ENCODE data around the gene ST6GALNAC2.
"Not testable (repeated sequence)": the region's sequence is repeated elsewhere in the genome, so short reads cannot be mapped to it uniquely, and the experiment has no call there.

ST6GALNAC2 gene

DNA sequence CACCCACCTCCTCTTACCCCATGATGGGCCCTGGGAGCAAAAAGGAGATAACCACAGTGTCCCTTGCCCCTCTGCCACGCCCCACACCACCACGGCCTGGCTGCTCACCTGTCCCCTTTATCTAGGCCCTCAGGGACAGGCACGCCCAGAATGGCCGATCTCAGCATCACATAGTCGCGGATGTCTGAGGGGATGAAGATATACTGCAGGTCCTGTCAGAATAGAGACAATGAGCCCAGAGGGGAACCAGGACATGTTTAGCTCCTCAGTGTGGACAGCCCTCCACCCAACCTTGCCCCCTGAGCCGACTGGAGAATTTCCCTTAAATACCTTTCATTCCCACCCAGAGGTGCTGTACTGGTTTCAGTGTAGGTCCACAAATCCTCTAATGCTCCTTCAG is 15.2 kb downstream of the ST6GALNAC2 start:
- DNase-seq = no peak

DNA sequence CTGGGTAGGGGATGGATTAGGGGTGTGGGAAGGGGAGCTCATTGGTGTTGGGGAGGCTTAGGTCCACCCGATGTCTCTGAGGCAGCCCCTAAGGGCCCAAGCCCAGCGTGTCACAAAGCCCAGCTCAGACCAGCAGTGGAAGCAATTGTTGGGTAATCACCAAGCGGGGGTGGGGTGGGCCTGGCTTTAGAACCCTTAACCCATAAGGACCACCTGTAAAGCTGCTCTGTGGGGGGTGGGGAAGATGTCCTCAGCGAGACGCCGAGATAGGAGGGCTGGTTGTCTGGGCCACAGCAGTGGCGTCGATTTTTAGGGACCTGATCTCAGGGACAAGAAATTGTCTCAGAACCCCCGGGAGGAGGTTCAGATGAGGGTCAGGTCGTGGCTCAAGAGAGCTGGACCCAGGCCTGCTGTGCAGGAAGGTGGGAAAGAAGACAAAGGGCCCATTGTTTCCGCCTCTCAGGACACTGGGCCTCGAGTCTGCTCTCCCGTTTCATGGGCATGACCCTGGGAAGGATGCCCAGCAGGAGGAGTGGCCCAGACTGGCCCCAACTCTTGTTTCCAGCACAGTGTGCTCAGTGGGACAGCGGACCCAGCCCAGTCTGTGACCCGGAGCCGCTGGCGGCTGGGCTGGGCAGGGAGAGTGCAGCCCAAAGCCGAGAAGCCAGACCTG is 15.9 kb downstream of the ST6GALNAC2 start:
- DNase-seq = peak; percentile 74

DNA sequence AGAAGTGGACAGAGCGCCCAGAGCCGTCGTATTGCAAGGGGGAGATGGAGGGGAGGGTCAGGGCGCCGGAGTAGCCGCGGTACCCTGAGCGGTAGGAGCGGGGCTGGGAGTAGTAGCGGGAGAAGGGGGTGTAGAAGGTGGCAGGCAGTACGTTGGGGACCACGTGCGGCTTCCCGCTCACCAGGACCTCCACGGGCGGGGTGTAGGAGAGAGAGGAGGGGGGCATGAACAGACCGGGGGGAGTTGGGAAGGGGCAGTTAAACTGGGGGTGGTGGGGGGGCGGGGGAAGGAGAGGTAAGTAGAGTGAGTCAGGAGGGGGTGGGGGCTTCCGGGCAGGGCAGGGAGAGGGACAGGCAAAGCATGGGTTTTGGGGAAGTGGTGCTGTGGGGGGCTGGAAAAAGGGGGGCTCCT is 16.8 kb downstream of the ST6GALNAC2 start:
- DNase-seq = no peak

DNA sequence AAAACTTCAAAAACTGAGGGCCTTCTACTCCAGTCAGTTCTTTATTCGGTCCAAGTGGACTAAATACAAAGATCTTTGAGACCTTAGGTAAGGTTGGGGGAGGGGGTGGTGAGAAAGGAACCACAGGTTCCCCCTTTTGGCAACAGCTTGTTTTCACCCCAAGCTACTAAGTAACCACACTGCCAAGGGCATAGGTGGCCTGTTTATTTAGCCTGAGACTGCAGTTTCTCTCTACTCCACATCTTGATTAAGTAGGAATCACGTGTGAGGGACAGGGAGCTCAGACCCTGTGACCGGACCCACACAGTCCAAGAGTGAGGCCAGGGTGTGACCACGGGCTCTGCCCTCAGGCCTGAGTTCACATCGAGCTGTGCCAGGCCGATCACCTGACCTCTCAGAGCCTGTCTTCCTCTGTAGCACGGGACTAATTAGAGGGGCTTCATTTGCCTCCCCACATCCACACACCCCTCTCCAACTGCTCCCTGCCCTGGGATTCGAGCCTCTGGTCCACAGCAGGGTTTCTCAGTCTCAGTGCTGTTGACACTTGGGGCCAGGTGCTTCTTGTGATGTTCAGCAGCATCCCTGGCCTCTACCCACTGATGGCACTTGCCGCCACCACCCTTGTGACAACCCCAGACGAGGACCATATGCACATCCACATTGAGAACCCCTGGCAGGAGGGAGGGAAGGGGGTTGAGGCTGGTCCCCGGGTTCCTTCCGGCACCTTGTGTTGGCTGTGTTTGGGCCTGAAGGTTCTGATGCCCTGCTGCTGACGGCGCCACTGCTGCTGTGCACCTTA is 17.8 kb downstream of the ST6GALNAC2 start:
- DNase-seq = no peak

DNA sequence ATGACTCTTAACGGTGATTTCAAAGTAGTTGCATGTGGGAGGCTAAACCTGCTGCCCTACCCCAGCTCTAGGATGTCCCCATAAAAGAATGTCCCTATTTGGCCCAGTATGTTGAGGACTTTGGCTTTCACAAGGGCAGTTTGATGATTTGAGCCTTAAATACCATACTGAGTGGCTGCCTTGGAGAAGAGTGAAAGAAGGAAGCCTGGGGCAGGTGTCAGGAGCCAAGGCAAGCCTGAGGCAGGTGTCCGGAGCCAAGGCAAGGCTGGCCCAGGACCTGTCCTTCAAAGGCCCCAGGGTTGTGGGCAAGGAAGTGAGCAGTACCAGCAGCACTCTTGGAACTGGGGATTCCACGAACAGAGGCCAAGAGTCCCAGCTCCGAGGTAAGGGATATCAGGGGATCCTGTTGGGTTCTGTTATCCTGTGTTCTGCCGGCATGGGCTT is 18.6 kb downstream of the ST6GALNAC2 start:
- no peak for DNase-seq

DNA sequence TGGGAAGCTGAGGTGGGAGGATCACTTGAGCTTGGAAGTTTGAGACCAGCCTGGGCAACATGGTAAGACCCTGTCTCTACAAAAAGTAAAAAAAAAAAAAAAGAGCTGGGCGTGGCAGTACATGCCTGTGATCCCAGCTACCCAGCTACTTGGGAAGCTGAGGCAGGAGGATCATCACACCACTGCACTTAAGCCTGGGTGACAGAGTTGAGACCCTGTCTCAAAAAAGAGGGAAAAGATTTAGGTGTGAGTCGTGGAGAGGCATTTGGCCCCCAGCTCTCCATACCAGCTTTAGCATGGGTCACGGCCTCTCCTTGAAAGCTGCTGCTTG is 19.1 kb downstream of the ST6GALNAC2 start:
- DNase-seq = no peak

DNA sequence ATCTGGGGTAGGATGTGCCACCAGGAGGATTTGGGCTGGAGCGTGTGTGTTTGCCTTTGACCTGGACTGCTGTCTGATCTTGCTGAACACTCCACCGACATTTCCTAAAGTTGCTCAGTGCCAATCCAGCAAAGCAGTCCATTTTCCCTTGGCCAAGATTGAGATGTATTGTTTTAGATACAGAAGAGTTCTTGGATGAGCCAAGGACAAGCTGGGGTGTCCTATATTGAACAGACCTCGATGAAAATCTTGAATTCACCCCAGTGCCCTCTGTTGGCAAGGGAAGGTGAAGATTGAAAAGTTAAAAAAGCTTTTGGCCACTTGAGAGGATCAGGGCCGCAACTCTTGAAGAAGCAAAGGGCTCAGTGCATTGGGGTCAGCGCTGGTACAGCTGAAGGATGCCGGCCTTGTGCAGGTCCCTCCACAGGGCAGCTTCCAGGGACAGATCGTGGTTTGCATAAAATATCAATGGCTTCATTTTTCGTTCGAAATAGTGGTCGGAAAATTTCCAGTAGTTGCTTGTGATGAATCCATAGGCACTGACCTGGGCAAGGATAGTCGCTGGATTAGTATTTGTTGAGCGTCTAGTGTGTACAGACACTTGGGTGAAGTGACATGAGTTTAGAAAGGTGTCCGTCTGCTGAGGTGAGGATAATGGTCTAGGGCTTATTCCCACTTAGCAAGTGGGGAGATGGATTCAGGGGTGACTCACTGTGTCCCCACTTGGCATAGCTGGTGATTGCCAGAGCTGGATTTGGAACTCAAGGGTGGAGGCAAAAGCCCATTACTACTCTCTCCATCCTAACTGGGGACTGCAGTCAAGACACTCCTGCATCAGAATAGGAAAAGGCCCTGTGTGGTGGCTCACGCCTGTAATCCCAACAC is 19.7 kb downstream of the ST6GALNAC2 start:
- no peak for DNase-seq

DNA sequence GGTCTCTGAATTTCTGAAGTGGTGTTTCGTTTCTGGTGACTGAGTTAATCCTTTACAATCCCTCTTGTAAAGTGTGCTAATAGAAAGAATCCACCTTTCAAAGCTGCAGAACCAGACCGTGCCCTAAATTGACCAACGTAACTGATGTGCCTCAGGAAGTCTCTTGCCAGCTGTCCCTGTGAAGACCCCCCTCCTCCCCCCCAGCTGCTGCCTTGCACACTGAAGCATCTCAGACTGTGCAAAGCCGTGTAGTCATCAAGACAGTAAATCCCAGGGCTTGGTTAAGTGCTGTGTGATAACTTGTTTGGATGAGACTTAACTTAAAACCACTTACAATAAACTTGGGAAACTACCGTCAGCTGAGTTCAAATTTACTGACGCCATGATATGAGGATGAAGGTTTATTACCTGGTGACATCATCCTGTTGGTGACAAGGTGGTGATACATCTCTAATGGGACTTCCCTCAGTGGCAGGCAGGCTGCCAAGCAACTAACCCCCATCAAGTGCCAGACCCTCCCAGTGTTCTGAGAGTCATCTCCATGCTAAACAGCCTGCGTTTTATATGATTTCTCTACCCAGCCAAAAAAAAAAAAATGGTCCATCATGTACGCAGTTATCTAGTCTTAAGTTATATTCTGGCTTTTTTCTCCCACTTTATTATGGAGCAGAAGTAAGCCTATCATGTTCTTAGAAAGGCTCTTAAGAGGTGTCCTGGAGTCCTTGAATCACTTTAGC is 20.5 kb downstream of the ST6GALNAC2 start:
- DNase-seq = not testable (repeated sequence)

DNA sequence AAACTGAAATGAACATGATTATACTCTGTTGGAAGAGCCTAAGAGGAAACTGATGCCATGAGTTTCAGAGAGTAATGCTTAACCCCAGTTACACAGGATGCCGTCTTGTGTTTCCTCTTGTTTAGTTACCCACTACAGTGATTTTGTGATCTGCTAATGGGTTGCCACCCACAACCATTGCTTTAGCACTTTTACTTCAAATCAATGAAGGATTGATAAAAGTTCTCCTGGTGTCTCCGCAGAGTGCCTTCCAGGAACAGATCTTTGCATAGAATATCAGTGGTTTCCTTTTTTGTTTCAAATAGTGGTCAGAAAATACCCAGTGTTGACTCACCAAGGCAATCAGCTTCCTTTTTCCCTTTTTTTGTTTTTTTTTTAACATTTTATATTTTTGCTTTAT is 22.3 kb downstream of the ST6GALNAC2 start:
- not testable (repeated sequence) for DNase-seq

DNA sequence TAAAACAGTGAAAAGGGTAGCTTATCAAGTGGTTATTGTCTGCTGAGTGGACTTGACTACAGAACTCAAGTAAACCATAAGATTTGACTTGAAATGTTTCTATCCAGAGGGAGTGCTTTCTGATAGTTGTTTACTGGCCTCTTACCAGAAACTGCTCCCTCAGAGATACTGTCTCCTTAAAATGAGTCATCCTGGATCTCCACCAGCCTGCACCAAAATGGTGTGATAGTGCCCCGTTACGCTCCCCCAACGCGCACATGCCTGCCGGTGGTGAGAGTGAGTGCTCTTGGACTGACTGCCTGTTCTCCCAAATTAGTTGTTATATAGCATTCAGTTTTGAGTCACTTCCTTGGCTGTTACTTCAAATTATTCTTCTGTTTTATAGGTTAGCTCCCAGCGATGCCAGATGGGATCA is 22.9 kb downstream of the ST6GALNAC2 start:
- DNase-seq = no peak

DNA sequence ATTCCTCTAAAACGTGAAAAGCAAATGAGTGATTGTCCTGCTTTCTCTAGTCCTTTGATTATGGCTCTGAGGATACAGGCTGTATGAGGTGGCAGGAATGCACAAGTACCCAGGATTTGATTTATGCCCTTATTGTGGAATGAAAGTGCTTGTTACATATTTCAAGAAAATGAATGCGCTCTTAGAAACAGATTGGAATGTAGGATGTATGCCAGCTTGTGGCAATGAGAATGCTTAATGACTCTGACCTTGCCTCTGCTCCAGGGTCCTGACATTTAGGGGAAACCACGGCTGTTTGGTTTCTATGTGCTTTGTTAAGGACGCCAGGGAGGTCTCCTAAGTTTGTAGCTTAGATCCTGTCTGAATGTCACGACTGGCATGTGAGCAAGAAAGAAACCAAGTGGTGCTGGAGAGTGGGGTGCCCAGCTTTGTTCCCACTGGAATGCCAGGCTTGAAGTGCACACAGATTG is 23.8 kb downstream of the ST6GALNAC2 start:
- no peak for DNase-seq

DNA sequence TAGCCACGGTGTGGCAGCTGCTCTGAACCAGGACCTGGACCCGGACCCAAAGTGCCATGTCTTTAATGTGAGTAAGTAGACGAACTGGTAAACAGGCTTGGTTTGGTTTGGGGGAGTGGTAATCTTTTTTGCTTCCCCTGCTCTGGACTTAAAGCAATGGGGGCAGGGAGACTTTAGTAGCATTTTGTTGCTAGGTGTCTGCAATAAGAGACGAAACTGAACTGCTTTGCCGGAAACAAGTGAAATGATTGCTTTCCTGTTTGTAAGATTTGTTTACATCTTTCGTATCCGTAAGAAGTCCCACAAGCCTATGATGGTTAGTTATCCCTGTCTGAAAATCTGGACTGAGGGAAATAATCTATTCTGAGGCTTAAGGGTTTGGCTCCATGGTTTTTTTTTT is 24.3 kb downstream of the ST6GALNAC2 start:
- no peak for DNase-seq

DNA sequence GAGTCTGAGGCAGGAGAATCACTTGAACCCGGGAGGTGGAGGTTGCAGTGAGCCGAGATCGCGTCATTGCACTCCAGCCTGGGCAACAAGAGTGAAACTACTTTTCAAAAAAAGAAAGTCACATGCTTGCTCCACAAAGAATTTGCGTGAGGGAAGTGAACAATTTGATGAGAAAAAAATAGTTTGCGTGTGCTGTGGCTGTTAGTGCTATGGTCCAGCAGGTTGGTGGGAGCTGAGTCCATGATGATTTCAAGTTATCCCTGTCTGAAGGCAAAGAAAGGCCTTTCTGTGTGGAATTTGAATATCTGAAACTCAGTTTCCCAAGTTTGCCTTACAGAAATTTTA is 24.8 kb downstream of the ST6GALNAC2 start:
- DNase-seq = no peak

DNA sequence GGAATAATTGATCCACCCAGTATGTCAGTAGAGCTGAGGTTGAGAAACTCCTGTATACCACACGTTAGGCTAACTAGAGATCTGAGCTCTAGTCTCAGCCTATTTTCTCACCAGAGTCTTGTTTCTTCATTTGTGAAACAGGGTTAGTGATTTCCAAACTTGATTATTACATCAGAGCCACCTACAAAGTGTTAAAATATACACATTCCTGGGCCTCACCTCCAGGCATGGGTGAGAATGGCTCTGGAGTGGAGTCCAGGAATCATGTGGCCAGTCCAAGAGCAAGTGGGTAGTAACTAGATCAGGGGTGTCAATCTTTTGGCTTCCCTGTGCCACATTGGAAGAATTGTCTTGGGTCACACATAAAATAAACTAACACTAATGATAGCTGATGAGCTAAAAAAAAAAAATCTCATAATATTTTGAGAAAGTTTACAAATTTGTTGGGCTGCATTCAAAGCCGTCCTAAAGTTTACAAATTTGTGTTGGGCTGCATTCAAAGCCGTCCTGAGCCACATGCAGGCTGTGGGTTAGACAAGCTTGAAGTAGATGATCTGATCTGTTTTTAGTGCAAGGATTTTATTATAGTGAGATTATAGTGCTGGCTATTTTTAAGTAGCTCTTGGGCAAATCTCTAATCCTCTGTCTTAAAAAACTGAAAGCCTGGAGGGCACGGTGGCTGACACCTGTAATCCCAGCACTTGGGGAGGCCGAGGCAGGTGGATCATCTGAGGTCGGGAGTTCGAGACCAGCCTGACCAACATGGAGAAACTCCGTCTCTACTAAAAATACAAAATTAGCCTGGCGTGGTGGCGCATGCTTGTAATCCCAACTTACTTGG is 25.4 kb downstream of the ST6GALNAC2 start:
- DNase-seq = no peak

DNA sequence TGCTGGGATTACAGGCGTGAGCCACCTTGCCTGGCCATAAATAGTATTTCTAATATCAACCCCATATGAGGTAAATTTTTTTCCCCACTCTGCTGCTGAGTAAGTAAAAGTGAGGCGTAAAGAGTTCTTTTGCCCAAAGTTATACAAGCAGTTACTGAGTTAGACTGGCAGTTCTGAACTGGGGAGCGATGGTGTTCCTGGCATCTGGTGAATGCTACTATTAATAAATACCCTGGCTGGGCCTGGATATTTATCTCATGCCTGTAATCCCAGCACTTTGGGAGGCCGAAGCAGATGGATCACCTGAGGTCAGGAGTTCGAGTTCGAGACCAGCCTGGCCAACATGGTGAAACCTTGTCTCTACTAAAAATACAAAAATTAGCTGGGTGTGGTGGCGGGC is 26.2 kb downstream of the ST6GALNAC2 start:
- DNase-seq = not testable (repeated sequence)

DNA sequence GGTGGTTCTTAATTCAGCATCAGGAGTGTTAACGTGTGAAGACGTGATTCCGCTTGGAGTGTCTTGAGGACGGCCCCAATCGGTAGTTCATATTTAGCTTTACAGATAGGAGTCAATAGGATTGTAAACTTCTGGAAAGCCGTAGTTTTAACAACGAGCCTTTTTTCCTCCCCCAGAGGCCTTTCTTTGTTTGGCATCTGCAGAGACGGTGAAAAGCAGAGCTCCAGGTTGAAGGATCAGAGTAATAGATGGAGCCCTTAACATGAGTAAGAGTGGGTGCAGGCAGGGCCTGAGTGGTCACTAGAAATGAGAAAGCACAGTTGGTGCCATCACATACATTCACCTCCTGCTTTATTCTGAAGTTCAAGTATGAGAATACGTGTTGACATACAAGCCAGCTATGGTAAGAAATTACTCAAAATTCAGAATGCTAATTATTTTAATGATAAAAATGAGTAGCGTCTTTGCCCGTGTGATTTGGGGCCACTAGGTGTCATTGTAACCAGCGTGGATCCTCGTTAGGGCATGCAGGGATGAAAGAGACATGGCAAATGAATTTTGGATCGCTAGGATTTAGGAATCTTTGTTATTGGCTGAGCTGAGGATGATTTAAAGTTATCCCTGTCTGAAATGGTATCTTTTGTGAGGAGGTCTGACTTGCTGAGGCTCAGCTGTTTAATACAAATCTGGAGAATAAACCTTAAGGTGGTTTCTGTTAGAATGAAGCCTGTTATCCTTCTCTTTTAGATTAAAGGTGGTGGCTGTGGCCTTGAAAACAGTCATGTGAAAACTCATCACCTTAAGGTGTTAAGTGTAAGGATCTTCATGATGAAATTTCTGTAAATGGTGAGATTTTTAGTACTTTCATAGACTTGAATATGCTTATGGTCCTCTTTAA is 27.2 kb downstream of the ST6GALNAC2 start:
- no peak for DNase-seq

DNA sequence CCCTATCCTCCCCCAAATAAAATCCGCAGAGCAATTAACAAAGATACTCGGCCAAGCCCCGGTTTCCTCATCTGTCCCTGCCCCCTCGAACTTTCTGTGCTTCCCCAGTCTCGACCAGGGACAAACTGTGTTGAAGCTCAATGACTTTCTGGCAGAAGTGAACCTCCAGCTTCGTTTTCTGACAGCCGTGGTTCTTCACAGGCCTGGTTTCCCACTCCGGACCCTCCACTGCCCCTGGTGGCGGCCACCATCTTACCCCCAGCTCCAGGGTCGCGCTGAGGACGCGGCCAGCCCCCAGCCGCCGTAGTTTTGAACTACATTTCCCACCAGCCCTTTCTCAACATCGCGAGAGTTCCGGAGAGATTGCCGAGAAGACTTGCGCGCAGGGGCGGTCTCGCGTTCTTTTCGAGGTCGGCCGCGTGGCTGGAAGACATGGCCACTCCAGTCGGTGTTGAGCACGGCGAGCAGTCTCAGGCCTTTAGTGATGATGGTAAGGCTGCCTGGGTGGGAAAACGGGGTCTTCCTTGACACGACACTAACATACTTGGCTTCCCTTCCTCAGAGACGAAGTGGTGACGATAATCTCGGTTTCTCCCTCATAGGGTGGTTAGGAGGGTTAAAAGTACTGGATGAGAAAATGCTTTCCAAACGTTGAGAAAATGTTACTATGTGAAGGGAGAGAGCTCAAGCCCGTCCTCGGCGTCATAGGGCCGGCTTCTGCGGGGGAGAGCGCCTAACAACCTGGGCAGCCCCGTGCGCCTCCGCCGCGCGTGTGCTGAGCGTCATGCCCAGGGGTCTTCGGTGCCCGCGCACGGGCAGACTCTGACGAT is 28.1 kb downstream of the ST6GALNAC2 start:
- DNase-seq = peak; percentile 98

DNA sequence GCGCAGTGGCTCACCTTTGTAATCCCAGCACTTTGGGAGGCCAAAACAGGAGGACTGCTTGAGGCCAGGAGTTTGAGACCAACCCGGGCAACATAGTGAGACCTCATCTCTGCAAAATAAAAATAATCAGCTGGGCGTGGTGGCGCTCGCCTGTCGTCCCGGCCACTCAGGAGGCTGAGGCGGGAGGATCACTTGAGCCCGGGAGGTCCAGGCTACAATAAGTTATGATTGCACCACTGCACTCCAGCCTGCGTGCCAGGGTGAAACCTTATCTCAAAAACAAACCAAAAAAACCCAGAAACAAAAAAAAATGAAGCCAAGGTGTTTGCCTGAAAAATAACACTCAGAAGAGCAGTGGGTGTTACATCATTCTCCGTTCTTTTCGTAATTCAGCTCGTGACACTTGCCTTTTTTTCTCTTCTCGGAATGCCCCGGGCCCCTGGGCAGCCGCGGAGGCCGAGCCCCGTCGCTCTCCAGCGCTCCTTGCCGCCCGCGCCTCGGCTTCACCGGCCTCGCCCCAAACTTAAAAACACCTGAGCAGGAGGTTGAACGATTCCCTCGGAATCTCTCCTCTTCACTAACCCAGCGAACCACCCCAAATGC is 28.8 kb downstream of the ST6GALNAC2 start:
- no peak for DNase-seq

DNA sequence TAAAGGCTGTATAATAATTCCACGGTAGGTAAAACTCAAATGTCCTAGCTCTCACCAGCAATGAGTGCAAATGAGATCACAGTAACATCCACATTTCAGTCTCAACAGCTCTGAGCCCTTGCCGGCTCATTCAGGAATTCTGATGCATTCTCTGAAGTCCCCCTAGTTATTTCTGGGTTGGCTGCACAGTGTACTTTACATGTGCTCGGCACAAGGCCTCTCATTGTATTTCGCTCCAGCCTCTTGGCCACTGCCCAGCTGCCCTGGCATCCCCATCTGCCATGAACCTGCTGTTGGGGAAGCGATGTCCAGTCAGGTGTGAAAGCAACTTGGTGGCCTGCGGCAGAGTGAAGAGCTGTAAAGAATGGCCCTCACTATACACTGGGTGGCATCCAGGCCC is 31.5 kb downstream of the ST6GALNAC2 start:
- no peak for DNase-seq

Measured in retina (tissue), 1 donor.